ENCODE measurements around the gene PCSK6.
"Not testable (repeated sequence)": the region's sequence is repeated elsewhere in the genome, so short reads cannot be mapped to it uniquely, and the experiment has no call there.

PCSK6 gene

GRCh38 chr15:101372149-101372577, 117.3 kb downstream of the PCSK6 start:
- no peak for DNase-seq

GRCh38 chr15:101371519-101371918, 118.0 kb downstream of the PCSK6 start:
- no peak for DNase-seq

- no peak for DNase-seq
Measured at GRCh38 chr15:101371081-101371480, 118.4 kb downstream of the PCSK6 start.

- no peak for DNase-seq
Measured at GRCh38 chr15:101370330-101371024, 119.0 kb downstream of the PCSK6 start.

GRCh38 chr15:101369676-101370075, 119.8 kb downstream of the PCSK6 start:
- DNase-seq: no peak

GRCh38 chr15:101368861-101369642, 120.5 kb downstream of the PCSK6 start:
- DNase-seq: no peak

- no peak for DNase-seq
Measured at GRCh38 chr15:101368086-101368780, 121.3 kb downstream of the PCSK6 start.

GRCh38 chr15:101366853-101367252, 122.7 kb downstream of the PCSK6 start:
- no peak for DNase-seq

- no peak for DNase-seq
Measured at GRCh38 chr15:101362986-101363566, 126.4 kb downstream of the PCSK6 start.

- no peak for DNase-seq
Measured at GRCh38 chr15:101362359-101362758, 127.1 kb downstream of the PCSK6 start.

GRCh38 chr15:101361418-101361817, 128.1 kb downstream of the PCSK6 start:
- no peak for DNase-seq

- DNase-seq: peak; percentile 10
Measured at GRCh38 chr15:101359365-101359947, 130.1 kb downstream of the PCSK6 start.

- DNase-seq: no peak
Measured at GRCh38 chr15:101358895-101359294, 130.6 kb downstream of the PCSK6 start.

- DNase-seq: no peak
Measured at GRCh38 chr15:101357885-101358284, 131.6 kb downstream of the PCSK6 start.

- DNase-seq: no peak
Measured at GRCh38 chr15:101357333-101357732, 132.2 kb downstream of the PCSK6 start.

GRCh38 chr15:101356512-101357172, 132.9 kb downstream of the PCSK6 start:
- DNase-seq: not testable (repeated sequence)

- no peak for DNase-seq
Measured at GRCh38 chr15:101355678-101356464, 133.6 kb downstream of the PCSK6 start.

- DNase-seq: no peak
Measured at GRCh38 chr15:101354891-101355623, 134.4 kb downstream of the PCSK6 start.

- no peak for DNase-seq
Measured at GRCh38 chr15:101353240-101353639, 136.3 kb downstream of the PCSK6 start.

GRCh38 chr15:101351736-101352135, 137.8 kb downstream of the PCSK6 start:
- DNase-seq: no peak
